HEK293 (cell line): ENCODE results near the gene RPL36AL.
A peak's percentile ranks its signal among the peaks of the same experiment; 100 is the strongest.

Experiments used
- CTCF ChIA-PET: fragments of 350-600 bp; formaldehyde crosslinking; extraction: SDS; loops from one replicate; lab custom pipeline; 2021; ENCODE audit warnings: antibody characterized with exemption; lab: Yijun Ruan, JAX
- POLR2A ChIA-PET: fragments of 300-600 bp; formaldehyde crosslinking; extraction: SDS; loops from one replicate; lab custom pipeline; 2020; ENCODE audit warnings: antibody characterized with exemption, inconsistent platforms; lab: Yijun Ruan, JAX
- H3K27ac ChIP-seq: fragments of 200-500 bp; sonication (Bioruptor generic); 2 replicates; pipeline ENCODE4 v1.5.1; 2014; ENCODE audit warnings: low read depth, low read length, control low read depth, inconsistent platforms; ENCODE audit errors: extremely low read depth
- H3K36me3 ChIP-seq, 2 experiments: fragments of 200-500 bp in 1 of 2; sonication (Bioruptor generic) in 1 of 2; 1 replicate in 1 of 2; 2 replicates in 1 of 2; pipeline ENCODE4 v1.5.1; 2014 to 2017; ENCODE audit warnings: inconsistent platforms in 2 of 2, low read length in 2 of 2; ENCODE audit not compliant: control insufficient read depth in 2 of 2, insufficient read depth in 1 of 2
- H3K4me1 ChIP-seq: fragments of 200-500 bp; sonication (Bioruptor generic); 2 replicates; pipeline ENCODE4 v1.5.1; 2014; ENCODE audit warnings: mild to moderate bottlenecking, low read length, inconsistent platforms; ENCODE audit not compliant: control insufficient read depth, insufficient read depth
- H3K4me3 ChIP-seq: 2 replicates; pipeline ENCODE4 v1.5.1; 2011; ENCODE audit warnings: low read depth, mild to moderate bottlenecking, control low read depth, low read length, moderate library complexity
- H3K9me3 ChIP-seq: fragments of 200-500 bp; sonication (Bioruptor generic); 2 replicates; pipeline ENCODE4 v1.5.1; 2014; ENCODE audit warnings: low read depth, low read length, inconsistent platforms; ENCODE audit not compliant: control insufficient read depth, insufficient read depth
- BCL11A ChIP-seq: fragments of 450-650 bp; formaldehyde crosslinking; IDR thresholded peaks from 2 replicates; pipeline ENCODE4 v1.5.1; 2016; ENCODE audit warnings: low read depth, missing biosample characterization, missing genetic modification characterization
- EGR2 ChIP-seq: fragments of 450-650 bp; formaldehyde crosslinking; IDR thresholded peaks from 2 replicates; pipeline ENCODE4 v1.5.1; 2016; ENCODE audit warnings: low read depth, missing biosample characterization, missing genetic modification characterization
- GLIS2 ChIP-seq: fragments of 450-650 bp; formaldehyde crosslinking; IDR thresholded peaks from 2 replicates; pipeline ENCODE4 v1.5.1; 2016; ENCODE audit warnings: missing biosample characterization, missing genetic modification characterization
- SETDB1 ChIP-seq: IDR thresholded peaks from one replicate; pipeline ENCODE4 v1.6.1; 2017; ENCODE audit warnings: mild to moderate bottlenecking, low read length, moderate library complexity, mixed read lengths; ENCODE audit not compliant: insufficient read length
- SP2 ChIP-seq: fragments of 450-650 bp; formaldehyde crosslinking; IDR thresholded peaks from 2 replicates; pipeline ENCODE4 v1.5.1; 2016; ENCODE audit warnings: missing biosample characterization, missing genetic modification characterization
- SP7 ChIP-seq: fragments of 450-650 bp; formaldehyde crosslinking; IDR thresholded peaks from 2 replicates; pipeline ENCODE4 v1.5.1; 2016; ENCODE audit warnings: missing biosample characterization, missing genetic modification characterization
- ZBTB8A ChIP-seq: fragments of 450-650 bp; formaldehyde crosslinking; IDR thresholded peaks from 2 replicates; pipeline ENCODE4 v1.5.1; 2016; ENCODE audit warnings: missing biosample characterization, missing genetic modification characterization
- ZEB2 ChIP-seq: fragments of 450-650 bp; formaldehyde crosslinking; IDR thresholded peaks from 2 replicates; pipeline ENCODE4 v1.5.1; 2016; ENCODE audit warnings: missing biosample characterization, missing genetic modification characterization
- ZNF16 ChIP-seq: fragments of 450-650 bp; formaldehyde crosslinking; IDR thresholded peaks from 2 replicates; pipeline ENCODE4 v1.5.1; 2016; ENCODE audit warnings: low read depth, missing biosample characterization, missing genetic modification characterization
- ZNF174 ChIP-seq: fragments of 450-650 bp; formaldehyde crosslinking; IDR thresholded peaks from 2 replicates; pipeline ENCODE4 v1.5.0; 2017; ENCODE audit warnings: missing biosample characterization, mild to moderate bottlenecking, missing genetic modification characterization
- ZNF184 ChIP-seq: fragments of 450-650 bp; IDR thresholded peaks from 2 replicates; pipeline ENCODE4 v1.5.1; 2018; ENCODE audit warnings: missing biosample characterization, mild to moderate bottlenecking, missing genetic modification characterization
- ZNF2 ChIP-seq: fragments of 450-650 bp; formaldehyde crosslinking; IDR thresholded peaks from 2 replicates; pipeline ENCODE4 v1.5.1; 2016; ENCODE audit warnings: missing biosample characterization, missing genetic modification characterization
- ZNF211 ChIP-seq: fragments of 450-650 bp; formaldehyde crosslinking; IDR thresholded peaks from 2 replicates; pipeline ENCODE4 v1.5.1; 2016; ENCODE audit warnings: low read depth, missing biosample characterization, missing genetic modification characterization
- ZNF335 ChIP-seq: fragments of 450-650 bp; formaldehyde crosslinking; conservative IDR thresholded peaks from 2 replicates; pipeline ENCODE4 v1.5.1; 2016; ENCODE audit warnings: missing biosample characterization, missing genetic modification characterization
- ZNF391 ChIP-seq: fragments of 450-650 bp; formaldehyde crosslinking; IDR thresholded peaks from 2 replicates; pipeline ENCODE4 v1.5.1; 2016; ENCODE audit warnings: low read depth, missing biosample characterization, missing genetic modification characterization, borderline replicate concordance
- ZNF660 ChIP-seq: fragments of 450-650 bp; IDR thresholded peaks from 2 replicates; pipeline ENCODE4 v1.5.1; 2018; ENCODE audit warnings: missing biosample characterization, mild to moderate bottlenecking, missing genetic modification characterization
- TF ChIP-seq, protein P1 (sequence below): fragments of 450-650 bp; formaldehyde crosslinking; IDR thresholded peaks from 2 replicates; pipeline ENCODE4 v1.5.1; 2017; ENCODE audit warnings: missing biosample characterization, missing genetic modification characterization
- TF ChIP-seq, protein P2 (sequence below): fragments of 450-650 bp; formaldehyde crosslinking; IDR thresholded peaks from 2 replicates; pipeline ENCODE4 v1.5.1; 2016; ENCODE audit warnings: missing biosample characterization, missing genetic modification characterization
- TF ChIP-seq, protein P3 (sequence below): fragments of 450-650 bp; IDR thresholded peaks from 2 replicates; pipeline ENCODE4 v1.5.1; 2018; ENCODE audit warnings: missing biosample characterization, mild to moderate bottlenecking, missing genetic modification characterization
- TF ChIP-seq, protein P4 (sequence below): fragments of 450-650 bp; formaldehyde crosslinking; IDR thresholded peaks from 2 replicates; pipeline ENCODE4 v1.5.1; 2017; ENCODE audit warnings: missing biosample characterization, missing genetic modification characterization
- TF ChIP-seq, protein P5 (sequence below): fragments of 450-650 bp; formaldehyde crosslinking; IDR thresholded peaks from 2 replicates; pipeline ENCODE4; 2016; ENCODE audit warnings: missing biosample characterization, missing genetic modification characterization
- TF ChIP-seq, protein P6 (sequence below): fragments of 450-650 bp; formaldehyde crosslinking; IDR thresholded peaks from 2 replicates; pipeline ENCODE4 v1.5.1; 2016; ENCODE audit warnings: missing biosample characterization, missing genetic modification characterization
- TF ChIP-seq, protein P7 (sequence below): fragments of 450-650 bp; formaldehyde crosslinking; IDR thresholded peaks from 2 replicates; pipeline ENCODE4 v1.5.1; 2016; ENCODE audit warnings: missing biosample characterization, missing genetic modification characterization

RPL36AL gene

DNA sequence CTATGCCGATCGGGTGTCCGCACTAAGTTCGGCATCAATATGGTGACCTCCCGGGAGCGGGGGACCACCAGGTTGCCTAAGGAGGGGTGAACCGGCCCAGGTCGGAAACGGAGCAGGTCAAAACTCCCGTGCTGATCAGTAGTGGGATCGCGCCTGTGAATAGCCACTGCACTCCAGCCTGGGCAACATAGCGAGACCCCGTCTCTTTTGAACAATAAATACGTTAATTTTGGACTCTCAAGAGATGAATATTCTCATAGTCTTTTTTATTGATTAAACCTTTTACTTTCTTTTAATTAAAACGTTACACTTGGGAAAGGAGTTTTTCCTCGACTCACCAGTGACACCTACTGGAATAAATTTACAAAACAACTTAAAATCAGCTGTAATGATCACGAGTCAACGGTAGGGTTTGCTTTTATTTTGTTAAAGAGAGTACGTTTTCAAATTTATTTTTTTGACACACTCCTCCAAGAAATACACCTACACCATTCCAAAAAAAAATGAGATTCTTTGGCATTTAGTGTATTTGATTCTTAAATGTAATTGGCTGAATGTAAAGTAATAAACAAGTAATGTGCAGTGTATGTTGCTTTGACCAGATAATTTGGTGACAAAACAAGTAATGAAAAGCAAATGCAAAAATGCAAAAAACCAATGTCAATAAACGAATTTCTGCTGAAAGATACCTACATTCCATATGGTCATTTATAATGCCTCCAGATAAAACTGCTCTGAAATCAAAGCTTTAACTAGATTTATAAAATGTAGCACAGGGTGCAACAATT lies 33.6 kb downstream of the RPL36AL start:
- ChIA-PET CTCF (interaction anchor here (0.6 to 1.8 kb wide), 15 partner anchors 9 to 504 kb away, joined by 3 to 8 read pairs (median 5); partner anchors contain the start of genes LRR1, MGAT2 and RPL36AL), POLR2A (interaction anchor here (0.5 to 3.3 kb wide), 11 partner anchors 8 to 275 kb away, joined by 3 to 43 read pairs (median 6); partner anchors contain the start of genes LRR1, MGAT2 and RPL36AL)
- peak overlapping the region; percentile 21 for H3K4me3 ChIP-seq
- no peak overlapping the region for H3K27ac ChIP-seq
- peaks cover 9% of the 10 kb centered on the region for H3K4me1 ChIP-seq
- H3K36me3 ChIP-seq, result peaks cover 26 to 30% of the 10 kb centered on the region in 2 experiments; a peak in 2 of 3 replicates
- H3K9me3 ChIP-seq, result no peaks in the 10 kb centered on the region
- TF ChIP-seq ZNF16 (tag by site-specific recombination), result no peak
- peak; percentile 56; the same call in 1 of the 2 replicates for TF ChIP-seq SP7 (tag by site-specific recombination)
- peak; percentile 90; the same call in 1 of the 2 replicates for TF ChIP-seq ZNF184 (tag by site-specific recombination)
- TF ChIP-seq BCL11A (tag by site-specific recombination), result peak; percentile 100
- TF ChIP-seq ZEB2, result peak; percentile 100
- TF ChIP-seq ZNF660 (tag by site-specific recombination), result peak; percentile 79
- 0 out of 2 replicates have a peak, but pooled peaks have one; percentile 40 for TF ChIP-seq ZNF174 (tag by site-specific recombination)
- no peak; the same call in 1 of the 2 replicates for TF ChIP-seq SP2 (tag by site-specific recombination)
- 0 out of 2 replicates have a peak, but pooled peaks have one; percentile 66 for TF ChIP-seq ZNF2 (tag by site-specific recombination)
- TF ChIP-seq ZNF335, result peak; percentile 26
- TF ChIP-seq, protein P1, sequence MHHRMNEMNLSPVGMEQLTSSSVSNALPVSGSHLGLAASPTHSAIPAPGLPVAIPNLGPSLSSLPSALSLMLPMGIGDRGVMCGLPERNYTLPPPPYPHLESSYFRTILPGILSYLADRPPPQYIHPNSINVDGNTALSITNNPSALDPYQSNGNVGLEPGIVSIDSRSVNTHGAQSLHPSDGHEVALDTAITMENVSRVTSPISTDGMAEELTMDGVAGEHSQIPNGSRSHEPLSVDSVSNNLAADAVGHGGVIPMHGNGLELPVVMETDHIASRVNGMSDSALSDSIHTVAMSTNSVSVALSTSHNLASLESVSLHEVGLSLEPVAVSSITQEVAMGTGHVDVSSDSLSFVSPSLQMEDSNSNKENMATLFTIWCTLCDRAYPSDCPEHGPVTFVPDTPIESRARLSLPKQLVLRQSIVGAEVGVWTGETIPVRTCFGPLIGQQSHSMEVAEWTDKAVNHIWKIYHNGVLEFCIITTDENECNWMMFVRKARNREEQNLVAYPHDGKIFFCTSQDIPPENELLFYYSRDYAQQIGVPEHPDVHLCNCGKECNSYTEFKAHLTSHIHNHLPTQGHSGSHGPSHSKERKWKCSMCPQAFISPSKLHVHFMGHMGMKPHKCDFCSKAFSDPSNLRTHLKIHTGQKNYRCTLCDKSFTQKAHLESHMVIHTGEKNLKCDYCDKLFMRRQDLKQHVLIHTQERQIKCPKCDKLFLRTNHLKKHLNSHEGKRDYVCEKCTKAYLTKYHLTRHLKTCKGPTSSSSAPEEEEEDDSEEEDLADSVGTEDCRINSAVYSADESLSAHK (tag by site-specific recombination), result 0 out of 2 replicates have a peak, but pooled peaks have one; percentile 6
- TF ChIP-seq ZNF391, result 0 out of 2 replicates have a peak, but pooled peaks have one; percentile 11
- TF ChIP-seq, protein P2, sequence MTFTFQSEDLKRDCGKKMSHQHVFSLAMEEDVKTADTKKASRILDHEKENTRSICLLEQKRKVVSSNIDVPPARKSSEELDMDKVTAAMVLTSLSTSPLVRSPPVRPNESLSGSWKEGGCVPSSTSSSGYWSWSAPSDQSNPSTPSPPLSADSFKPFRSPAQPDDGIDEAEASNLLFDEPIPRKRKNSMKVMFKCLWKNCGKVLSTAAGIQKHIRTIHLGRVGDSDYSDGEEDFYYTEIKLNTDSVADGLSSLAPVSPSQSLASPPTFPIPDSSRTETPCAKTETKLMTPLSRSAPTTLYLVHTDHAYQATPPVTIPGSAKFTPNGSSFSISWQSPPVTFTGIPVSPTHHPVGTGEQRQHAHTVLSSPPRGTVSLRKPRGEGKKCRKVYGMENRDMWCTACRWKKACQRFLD, result no peak
- TF ChIP-seq, protein P3, sequence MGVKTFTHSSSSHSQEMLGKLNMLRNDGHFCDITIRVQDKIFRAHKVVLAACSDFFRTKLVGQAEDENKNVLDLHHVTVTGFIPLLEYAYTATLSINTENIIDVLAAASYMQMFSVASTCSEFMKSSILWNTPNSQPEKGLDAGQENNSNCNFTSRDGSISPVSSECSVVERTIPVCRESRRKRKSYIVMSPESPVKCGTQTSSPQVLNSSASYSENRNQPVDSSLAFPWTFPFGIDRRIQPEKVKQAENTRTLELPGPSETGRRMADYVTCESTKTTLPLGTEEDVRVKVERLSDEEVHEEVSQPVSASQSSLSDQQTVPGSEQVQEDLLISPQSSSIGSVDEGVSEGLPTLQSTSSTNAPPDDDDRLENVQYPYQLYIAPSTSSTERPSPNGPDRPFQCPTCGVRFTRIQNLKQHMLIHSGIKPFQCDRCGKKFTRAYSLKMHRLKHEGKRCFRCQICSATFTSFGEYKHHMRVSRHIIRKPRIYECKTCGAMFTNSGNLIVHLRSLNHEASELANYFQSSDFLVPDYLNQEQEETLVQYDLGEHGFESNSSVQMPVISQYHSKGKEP (tag by site-specific recombination), result peak; percentile 67; the same call in 1 of the 2 replicates
- TF ChIP-seq SETDB1, result peak; percentile 83
- TF ChIP-seq ZBTB8A, result peak; percentile 74
- TF ChIP-seq, protein P4, sequence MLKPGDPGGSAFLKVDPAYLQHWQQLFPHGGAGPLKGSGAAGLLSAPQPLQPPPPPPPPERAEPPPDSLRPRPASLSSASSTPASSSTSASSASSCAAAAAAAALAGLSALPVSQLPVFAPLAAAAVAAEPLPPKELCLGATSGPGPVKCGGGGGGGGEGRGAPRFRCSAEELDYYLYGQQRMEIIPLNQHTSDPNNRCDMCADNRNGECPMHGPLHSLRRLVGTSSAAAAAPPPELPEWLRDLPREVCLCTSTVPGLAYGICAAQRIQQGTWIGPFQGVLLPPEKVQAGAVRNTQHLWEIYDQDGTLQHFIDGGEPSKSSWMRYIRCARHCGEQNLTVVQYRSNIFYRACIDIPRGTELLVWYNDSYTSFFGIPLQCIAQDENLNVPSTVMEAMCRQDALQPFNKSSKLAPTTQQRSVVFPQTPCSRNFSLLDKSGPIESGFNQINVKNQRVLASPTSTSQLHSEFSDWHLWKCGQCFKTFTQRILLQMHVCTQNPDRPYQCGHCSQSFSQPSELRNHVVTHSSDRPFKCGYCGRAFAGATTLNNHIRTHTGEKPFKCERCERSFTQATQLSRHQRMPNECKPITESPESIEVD, result peak; percentile 71
- peak; percentile 84 for TF ChIP-seq GLIS2
- TF ChIP-seq, protein P5, sequence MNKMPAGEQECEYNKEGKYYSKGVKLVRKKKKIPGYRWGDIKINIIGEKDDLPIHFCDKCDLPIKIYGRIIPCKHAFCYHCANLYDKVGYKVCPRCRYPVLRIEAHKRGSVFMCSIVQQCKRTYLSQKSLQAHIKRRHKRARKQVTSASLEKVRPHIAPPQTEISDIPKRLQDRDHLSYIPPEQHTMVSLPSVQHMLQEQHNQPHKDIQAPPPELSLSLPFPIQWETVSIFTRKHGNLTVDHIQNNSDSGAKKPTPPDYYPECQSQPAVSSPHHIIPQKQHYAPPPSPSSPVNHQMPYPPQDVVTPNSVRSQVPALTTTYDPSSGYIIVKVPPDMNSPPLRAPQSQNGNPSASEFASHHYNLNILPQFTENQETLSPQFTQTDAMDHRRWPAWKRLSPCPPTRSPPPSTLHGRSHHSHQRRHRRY (tag by site-specific recombination), result no peak
- no peak for TF ChIP-seq ZNF211
- TF ChIP-seq, protein P6, sequence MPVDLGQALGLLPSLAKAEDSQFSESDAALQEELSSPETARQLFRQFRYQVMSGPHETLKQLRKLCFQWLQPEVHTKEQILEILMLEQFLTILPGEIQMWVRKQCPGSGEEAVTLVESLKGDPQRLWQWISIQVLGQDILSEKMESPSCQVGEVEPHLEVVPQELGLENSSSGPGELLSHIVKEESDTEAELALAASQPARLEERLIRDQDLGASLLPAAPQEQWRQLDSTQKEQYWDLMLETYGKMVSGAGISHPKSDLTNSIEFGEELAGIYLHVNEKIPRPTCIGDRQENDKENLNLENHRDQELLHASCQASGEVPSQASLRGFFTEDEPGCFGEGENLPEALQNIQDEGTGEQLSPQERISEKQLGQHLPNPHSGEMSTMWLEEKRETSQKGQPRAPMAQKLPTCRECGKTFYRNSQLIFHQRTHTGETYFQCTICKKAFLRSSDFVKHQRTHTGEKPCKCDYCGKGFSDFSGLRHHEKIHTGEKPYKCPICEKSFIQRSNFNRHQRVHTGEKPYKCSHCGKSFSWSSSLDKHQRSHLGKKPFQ (tag by site-specific recombination), result peak; percentile 86
- TF ChIP-seq, protein P7, sequence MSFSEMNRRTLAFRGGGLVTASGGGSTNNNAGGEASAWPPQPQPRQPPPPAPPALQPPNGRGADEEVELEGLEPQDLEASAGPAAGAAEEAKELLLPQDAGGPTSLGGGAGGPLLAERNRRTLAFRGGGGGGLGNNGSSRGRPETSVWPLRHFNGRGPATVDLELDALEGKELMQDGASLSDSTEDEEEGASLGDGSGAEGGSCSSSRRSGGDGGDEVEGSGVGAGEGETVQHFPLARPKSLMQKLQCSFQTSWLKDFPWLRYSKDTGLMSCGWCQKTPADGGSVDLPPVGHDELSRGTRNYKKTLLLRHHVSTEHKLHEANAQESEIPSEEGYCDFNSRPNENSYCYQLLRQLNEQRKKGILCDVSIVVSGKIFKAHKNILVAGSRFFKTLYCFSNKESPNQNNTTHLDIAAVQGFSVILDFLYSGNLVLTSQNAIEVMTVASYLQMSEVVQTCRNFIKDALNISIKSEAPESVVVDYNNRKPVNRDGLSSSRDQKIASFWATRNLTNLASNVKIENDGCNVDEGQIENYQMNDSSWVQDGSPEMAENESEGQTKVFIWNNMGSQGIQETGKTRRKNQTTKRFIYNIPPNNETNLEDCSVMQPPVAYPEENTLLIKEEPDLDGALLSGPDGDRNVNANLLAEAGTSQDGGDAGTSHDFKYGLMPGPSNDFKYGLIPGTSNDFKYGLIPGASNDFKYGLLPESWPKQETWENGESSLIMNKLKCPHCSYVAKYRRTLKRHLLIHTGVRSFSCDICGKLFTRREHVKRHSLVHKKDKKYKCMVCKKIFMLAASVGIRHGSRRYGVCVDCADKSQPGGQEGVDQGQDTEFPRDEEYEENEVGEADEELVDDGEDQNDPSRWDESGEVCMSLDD (tag by site-specific recombination), result peak; percentile 29
- no peak for TF ChIP-seq EGR2 (tag by site-specific recombination)
